ENCODE data around the gene LHPP.
A peak's percentile ranks its signal among the peaks of the same experiment; 100 is the strongest.

Gene LHPP

GRCh38 chr10:124559372-124560132 is 97.9 kb downstream of the LHPP start:
- no peak for DNase-seq

GRCh38 chr10:124560377-124561105 is 98.9 kb downstream of the LHPP start:
- DNase-seq = no peak

DNA sequence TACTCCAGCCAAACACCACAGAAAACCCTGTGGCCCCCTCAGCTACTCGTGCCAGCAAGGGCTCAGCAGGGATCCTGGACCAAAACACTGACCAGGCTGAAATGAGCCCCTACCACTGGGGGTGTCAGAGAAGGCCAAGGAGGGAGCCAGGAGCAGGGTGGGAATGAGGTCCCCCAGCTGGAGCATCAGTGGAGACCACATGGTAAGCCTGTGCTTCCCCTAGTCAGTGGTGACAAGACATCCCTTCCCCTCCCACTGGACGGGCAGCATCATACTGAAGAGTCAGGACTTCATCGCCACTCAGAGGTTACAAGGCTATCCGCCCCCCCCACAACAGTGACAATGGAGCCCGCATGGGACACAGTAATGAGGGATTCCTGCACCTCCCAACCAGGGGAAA is 99.6 kb downstream of the LHPP start:
- no peak for DNase-seq

DNA sequence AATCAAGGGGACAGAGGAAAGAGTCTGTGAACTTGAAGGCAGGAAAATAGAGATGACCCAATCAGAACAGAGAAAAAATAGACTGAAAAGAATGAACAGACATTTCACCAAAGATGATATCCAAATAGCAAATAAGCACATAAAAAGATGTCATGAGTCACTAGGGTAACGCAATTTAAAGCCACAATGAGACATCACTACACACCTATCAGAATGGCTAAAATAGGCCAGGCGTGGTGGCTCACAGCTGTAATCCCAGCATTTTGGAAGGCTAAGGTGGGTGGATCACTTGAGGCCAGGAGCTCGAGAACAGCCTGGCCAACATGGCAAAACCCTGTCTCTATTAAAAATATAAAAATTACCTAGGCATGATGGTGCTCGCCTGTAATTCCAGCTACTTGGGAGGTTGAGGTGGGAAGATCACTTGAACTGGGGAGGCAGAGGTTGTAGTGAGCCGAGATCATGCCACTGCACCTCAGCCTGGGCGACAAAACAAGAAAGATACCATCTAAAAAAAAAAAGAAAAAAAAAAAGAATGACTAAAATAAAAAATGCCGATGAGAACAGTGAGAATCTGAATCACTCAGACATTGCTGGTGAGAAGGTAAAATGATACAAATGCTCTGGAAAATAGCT is 100.9 kb downstream of the LHPP start:
- no peak for DNase-seq

- DNase-seq = no peak
These were observed 101.9 kb downstream of the LHPP start for GRCh38 chr10:124563320-124564040.

- DNase-seq = no peak
These were observed 103.3 kb downstream of the LHPP start for GRCh38 chr10:124564881-124565280.

GRCh38 chr10:124565565-124566221 is 104.1 kb downstream of the LHPP start:
- DNase-seq = peak; percentile 48

DNA sequence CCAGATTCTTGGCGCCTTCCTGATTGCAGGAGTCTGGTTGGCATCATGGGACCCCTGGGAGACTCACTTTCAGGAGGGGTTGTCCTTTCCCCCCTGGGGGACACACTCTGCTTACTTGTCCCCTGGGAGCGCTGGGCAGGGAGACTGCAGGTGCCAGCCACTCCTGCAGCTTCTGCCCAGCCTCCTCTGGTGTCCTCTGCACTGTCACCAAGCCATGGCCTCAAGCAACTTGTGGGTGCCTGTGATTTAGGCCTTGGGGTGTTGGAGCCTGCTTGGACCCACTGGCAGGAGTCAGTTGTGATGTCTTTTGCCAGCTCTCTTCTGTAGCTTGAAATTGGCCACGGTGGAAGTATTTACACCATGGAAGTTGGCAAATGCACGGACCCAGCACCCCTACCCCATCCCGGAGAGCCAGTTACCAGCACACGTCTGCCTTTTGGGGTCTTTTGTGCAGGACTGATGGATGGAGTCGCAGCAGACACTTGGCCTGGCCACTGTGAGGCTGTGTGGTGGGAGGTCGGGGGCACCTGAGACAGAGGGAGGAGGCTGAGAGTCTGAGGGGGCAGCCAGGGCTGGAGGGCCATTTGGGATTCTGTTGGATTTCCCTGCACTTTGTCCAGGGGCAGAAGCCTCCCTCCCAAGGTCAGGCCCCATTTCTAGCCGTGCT is 104.7 kb downstream of the LHPP start:
- DNase-seq = no peak

- DNase-seq = no peak
These were observed 105.6 kb downstream of the LHPP start for GRCh38 chr10:124566981-124567835.

DNA sequence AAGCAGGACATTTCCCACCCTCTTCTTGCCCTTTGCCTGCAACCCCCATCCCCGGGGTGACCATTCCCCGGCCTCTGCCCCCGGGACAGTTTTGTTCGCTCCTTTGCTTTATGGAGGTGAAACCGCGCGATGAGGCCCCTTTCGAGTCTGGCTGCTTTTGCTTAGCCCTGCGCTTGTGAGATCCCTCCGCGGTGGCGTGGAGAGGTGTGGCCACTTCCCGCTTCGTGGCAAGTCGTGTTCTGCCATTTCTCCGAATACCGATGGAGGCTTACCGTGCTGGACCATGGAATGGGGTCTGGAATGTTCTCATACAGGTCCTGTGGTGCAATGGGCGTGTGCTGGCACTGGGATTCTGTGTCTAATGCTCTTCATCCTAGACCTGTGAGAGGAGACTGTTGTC is 106.7 kb downstream of the LHPP start:
- DNase-seq = no peak

- DNase-seq = peak; percentile 40
These were observed 107.4 kb downstream of the LHPP start for GRCh38 chr10:124568848-124569622.

GRCh38 chr10:124569623-124570470 is 108.2 kb downstream of the LHPP start:
- no peak for DNase-seq

GRCh38 chr10:124570646-124571045 is 109.0 kb downstream of the LHPP start:
- DNase-seq = no peak

GRCh38 chr10:124572751-124573150 is 111.1 kb downstream of the LHPP start:
- no peak for DNase-seq

DNA sequence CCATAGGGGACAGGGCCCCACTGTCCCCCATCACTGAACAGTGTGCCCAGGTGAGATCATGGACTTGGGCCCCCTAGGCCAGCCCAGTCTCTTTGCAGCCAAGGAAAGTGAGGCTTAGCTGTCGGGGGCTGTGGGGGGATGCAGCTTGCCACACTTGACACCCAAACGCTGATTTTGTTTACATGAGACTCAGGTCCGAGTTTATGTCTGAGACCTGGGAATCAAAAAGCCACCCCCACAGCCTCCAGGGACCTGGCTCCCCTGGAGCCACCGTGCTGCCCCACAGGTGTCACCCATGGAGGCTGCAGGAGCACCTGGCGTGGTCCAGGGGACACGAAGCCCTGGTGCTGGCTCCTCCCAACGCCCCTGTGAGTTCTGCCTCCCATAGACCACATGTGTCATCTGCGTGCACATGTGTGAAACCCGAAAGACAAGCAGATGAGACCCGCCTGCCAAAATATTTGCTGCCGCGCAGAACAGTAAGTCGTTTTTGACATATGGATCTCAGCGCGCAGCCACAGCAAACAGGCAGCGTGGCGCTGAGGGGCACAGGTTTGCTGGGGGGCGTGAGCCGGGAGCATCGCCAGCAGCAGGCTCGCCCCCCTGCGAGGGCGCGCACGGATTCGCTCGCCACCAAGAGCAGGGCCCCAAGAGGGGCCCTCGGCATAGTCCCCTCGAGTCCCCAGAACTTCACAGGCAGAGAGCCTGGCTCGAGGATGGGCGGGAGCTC is 112.3 kb downstream of the LHPP start:
- DNase-seq = no peak

GRCh38 chr10:124574456-124575070 is 112.9 kb downstream of the LHPP start:
- DNase-seq = no peak

- DNase-seq = no peak
These were observed 113.7 kb downstream of the LHPP start for GRCh38 chr10:124575107-124576035.

Data from retina (tissue), 1 donor.